ENCODE data around the gene DLX4.

The DLX4 gene

DNA sequence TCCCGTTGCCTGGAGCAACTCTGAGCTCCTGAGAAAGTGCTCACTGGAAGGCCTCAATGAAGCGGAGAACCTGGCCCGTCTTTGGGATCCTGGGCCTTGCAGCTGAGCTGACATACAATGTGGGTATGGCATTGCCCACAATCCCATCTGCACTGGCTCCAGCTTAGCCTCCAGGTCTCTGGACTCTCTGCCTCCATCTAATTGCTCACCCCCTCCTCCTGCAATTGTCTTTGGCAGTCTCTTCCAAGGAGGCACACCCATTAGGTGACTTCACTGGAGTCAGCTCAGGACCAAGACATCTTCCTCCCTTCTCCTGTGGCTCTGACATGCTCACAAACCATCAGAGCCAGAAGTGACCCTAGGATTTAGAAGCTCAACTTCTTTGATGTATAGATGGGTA is 1.5 kb downstream of the DLX4 start:
- DNase-seq = no peak

DNA sequence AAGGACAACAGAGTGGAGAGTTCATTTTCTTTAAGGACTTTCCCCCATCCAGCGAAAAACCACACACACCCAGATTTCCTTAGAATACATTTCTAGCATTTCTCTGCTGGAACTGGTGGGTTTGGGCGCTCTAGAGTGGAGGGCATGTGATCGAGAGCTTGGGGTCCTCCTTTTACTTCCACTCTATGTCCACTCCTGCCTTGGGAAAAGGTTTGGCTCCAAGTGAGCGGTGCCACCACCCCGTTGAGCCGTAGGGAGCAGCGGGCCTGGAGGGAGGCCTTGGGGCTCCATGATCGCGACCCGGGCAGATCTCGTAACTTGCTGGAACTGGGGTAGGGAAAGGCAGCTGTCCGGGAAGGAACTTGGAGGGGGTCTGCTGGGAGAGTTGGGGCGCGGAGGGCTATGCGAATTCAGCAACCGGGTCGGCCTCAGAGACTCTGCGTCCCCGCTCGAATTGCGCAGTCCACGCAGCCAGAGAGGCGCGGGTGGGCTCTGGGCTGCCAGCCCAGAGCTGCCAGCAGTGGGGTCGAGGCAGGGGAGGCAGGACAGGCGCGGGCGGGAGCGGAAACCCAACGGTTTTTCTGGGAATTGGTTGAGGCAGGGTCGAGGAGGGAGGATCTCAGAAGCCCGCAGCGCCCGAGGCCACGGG is 2.3 kb downstream of the DLX4 start:
- peak; percentile 11 for DNase-seq

DNA sequence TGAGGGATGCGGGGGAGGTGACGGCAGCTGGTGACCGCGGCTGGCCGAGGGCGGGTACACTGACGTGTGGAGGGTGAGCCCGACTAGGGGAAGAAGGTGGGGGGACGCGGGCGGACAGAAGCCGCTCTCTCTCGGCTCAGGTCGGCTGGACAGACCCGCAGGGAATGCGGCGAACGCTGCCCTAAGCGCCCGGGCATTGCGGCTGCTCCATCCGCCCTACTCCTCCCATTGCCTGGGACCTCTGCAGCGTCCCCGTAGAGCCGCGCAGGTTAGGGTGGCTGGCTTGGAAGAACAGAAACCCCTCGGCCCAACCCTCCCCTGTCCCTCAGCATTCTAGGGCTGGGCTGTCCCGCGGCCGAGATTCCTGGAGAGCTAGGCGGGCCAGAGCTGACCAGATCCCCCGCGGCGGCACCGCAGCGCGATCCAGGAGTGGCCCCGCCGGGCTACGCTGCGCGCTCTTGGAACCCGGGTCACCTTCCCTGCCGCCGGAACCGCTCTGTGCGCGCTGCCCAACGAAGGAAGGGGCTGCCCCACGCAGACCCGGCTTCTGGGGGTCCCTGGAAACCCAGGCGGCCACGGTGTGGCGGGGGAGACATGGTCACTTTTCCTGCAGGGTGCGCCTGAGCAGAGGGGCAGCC is 3.0 kb downstream of the DLX4 start:
- no peak for DNase-seq

DNA sequence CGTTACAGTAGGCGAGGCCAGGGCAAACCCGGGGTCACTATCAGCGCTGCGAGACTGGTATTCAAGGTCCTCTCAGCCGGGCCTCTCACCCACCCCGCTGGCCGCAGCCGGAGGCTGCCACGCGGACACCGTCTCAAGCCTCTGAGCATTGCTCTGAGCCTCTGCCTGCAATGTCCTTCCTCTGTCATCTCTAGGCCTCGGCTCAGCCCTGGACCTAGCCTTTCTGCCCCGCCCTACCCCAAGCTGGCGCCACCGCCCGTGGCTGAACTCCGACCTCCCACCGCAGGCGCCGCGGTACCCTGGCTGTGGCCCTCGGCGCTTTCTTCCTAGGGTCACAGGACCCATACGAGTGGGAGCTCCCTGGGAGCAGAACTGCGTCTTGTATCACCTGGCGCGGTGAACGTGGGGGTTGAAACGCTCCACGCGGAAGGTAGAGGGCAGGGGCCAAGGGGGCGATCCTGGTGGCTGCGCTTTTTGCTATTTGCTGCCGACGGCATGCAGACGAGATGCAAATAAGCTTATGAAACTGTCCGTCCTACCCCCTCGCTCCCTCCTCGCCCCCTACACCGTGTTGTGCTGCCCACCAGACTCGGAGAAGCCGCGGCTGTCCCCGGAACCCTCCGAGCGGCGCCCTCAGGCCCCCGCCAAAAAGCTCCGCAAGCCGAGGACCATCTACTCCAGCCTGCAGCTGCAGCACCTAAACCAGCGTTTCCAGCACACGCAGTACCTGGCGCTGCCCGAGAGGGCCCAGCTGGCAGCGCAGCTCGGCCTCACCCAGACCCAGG is 3.7 kb downstream of the DLX4 start:
- no peak for DNase-seq

DNA sequence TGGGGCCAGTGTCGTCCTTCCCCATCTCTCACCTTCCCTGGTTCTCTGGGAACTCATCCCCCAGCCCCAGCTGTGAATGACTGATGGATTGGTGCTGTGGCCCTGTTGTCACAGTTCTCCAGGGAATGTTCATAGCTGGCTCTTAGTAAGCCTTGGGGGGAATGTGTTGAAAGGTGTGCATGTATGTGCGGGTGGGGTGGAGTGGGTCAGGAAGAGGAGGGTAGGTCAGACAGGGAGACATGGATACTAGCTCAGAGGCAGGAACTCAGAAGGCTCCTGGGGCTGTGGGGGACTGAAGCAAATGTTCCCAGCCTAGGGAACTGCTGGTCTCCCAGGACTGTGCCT is 4.3 kb downstream of the DLX4 start:
- no peak for DNase-seq

DNA sequence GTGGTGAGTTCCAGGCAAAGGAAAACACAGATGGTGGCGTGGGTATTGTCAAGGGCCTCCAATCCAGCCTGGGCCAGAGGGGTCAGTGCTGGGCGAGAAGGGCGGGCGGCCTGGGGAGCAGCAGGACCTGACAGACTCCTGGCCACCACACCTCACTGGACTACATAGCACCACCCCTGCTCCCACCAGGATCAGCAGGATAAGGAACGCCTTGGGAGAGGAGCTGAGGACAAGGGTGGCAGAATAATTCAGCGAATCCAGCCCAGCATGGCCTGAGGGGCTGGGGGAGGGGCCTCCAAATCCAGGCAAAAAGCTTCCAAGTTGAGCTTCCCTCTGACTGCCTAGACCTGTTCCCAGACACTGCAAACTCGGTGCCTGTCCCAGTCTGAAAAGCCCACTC is 6.5 kb downstream of the DLX4 start:
- no peak for DNase-seq

DNA sequence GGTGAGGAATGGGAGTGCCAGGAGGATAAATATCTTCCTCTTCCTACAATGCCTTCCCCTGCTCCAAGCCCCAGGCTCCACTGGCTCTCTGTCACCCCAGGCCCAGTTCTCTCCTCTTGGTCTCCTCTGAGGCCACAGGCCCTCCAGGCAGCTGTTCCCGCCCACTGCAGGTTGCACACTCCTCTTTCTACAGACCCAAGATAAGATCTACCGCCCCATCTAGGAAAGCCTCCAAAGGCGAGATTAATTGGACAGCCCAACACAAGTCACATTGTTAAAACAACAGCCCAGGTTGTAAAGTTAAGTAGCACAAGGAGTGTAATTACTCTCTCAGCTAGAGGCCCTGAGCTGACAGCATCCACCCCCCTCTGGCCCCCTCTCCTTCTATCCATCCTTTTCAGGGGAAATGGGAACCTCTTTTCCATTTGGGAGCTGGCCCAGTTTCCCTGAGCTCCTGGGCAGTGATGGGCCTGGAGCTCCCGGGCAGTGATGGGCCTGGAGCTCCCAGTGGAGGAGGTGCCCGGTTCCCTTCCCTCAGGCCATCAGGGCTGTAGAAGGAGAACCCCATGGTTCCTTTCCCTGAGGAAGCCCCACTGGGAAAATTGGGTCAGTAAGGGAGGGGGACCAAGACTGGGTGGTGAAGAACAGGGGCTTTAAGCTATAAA is 7.3 kb downstream of the DLX4 start:
- peak; percentile 49 for DNase-seq

DNA sequence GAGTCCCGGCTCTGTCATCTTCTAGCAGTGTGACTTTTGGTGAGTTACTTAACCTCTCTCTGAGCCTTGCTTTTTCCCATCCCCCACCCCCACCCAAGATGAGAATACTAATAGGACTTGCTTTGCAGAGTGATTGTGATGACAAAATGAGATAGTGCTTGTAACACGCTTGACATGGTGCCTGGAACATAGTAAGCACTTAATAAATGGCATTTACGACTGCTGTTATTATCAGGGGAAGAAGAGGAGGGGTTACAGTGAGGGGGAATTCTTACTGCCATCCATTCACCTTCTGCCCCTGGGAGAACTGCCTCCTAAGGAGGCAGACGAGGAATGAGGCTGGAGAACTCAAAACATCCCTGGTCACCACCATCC is 7.8 kb downstream of the DLX4 start:
- no peak for DNase-seq

DNA sequence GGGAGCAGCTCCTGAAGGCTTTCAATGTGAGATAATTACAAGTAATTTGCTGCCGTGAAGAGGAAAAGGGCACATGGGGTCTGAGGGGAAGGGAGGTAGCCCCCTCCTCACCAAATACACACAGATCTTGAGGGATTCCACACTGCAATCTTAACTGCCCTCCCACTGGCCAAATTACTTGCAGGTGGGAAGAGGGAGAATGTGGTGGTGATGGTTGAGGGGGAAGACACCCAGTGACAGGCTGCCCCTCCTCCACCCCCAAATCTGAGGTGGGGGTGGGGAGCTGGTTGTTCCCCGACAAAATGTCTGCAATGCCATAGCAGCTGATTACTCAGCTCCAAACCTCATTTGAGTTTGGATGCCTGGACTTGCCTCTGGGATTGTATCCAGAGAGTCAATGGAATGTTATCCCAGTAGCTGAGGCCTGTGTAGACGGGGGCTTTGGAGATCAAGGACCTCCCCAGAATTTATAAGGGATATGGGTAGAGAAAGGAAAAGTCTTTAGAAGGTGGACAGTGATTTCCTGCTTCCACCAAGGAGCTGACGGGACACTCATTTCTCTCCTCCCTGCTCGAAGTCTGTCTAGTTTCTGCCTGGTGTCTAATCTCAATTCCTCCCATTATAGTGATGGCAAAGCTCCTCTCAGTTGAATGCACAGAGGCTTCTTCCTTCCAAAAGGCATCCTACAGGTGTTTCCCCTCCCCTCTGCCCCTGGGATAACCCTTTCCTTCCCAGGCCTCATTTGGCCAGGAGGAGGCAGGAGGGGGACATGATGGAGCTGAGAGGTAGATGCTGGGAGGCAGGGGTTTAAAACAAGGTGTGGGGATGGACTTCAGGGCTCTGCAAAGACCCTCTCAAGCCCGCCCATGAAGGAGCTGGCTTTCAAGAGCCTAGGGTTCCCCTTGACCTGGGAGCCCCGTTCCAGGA is 8.7 kb downstream of the DLX4 start:
- no peak for DNase-seq

DNA sequence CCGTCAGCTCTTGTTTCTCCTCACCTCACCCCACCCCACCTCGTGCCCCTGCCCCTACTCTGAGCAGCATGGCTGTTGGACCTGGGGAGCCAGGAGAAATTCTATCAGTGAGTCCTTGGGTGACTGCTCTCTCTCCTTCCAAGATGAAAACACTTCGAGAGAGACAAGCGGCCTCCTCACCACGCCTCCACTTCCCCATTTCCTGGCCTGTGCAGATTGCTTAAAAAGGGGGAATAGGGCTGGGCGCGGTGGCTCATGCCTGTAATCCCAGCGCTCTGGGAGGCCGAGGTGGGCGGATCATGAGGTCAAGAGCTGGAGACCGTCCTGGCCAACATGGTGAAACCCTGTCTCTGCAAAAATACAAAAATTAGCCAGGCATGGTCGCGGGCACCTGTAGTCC is 9.5 kb downstream of the DLX4 start:
- DNase-seq = no peak

DNA sequence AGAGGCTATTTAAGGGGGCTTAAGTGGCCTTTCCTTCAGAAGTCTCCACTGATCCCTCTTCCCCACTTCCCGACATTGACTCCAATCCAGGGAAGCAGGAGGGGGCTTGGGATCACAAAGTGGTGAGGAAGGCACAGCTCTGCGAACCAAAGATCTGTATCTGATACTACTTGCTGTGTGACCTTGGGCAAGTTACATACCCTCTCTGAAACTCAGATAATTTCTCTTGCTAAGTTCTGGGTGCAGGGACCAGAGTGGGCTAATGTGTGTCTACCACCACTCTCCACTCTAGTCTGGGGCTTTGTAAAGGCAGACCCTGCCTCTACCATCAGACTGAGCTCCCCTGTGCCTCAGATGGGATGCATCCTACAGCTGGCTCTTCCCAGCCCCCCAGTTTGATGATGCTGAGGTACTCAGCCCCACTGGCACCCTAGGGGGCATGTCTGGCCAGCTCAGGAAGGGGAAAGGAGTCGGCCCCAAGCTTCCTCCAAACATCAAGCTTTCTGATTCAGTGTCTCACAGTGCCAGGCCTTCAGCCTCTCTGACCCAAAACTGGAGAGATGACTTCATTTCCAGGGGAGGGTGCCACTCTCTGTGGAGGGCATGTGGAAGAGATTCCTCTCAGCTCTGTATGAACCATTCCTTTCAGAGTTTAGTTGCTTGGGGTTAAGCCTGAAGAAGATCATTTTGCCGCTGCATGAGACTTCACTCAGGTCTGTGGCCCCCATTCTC is 10.9 kb downstream of the DLX4 start:
- no peak for DNase-seq

DNA sequence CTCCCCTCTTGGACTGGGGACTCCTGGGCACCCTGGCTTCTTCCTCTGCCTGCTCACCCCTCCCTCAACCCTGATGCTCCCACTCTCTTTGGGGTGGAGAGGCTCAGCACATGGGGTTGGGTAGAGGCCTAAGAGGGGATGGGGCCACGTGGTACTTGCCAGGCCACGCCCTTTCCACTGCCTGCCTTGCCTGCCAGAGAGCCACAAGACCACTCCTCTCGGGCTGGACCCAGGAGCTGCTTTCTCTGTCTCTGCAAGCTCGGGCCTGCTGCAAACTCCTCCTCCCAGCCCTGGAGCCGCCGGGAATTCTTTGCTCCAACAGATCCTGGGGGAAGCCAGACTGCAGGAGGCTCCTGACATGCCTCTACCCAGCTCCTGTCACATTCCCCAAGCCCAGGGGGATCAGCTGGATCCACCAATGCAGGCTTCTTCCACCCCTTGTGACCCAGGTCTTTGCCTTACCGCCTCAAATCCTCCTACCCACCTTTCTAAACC is 11.8 kb downstream of the DLX4 start:
- no peak for DNase-seq

DNA sequence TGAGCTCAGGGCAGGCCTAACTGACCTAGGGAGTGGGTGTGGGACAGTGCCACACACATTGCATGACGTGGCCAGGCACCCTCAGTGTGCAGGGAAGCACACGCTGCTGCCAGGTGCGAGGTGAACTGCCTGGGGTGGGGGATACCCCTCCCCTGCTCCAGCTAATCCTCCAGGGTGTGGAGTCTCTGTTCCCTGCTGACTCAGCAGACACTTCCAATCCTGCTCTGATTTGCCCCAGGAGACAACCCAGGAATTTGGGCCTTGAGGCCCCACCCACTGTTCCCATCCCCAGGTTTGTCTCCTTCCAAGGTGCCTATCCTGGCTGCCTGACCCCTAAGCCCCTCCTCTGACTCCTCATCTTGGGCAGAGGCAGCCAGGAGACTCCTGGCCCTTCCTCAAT is 15.3 kb downstream of the DLX4 start:
- DNase-seq = no peak

DNA sequence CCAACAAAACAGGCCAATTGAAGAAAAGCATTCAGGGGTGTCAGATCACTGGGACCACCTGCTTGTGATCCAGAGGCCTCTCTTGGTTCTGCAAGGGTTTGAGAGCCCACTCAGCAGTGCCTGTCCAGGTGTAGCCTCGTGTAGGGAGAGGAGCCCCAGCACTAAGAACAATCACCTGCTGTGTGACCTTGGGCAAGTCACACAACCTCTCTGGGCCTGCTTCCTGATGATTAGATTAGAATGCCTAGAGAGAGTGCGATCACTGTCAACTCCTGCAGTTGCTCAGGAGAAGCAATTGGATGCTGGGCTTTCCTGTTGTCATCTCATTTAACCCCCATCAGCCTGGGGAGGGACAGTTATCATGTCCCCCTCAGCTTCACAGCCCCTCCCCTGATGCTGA is 15.8 kb downstream of the DLX4 start:
- DNase-seq = no peak

DNA sequence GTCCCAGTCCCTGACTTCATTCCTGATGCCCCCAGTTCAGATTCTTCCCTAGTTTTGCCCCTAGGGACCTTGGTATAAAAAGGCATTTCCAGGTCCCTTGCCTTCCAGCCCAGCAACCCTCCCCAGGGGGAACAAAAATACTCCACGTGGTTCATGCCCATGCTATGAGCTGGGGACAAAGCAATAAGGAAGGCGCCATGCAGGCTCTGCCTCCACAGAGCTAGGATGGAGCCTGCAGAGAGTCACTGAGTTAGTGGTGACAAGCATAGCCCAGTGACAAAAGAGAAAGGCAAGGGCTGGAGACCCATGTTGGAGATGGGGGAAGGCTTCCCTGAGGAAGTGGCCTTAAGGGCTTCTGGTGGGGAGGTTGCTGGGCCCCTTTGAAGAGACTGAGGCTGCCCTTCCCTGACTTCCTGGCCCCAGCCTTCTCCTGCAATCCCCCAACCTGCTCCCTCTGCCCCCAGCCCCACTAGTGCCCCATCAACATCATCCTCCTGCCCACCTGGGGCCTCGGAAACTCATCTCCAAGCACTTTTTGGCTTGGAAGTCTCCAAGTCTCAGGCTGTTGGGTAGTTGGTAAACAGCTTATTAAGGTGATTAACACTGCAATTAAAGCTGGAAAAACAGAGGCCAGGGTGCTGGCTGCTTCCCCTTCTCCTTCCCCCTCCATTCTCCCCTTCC is 16.5 kb downstream of the DLX4 start:
- DNase-seq = no peak

DNA sequence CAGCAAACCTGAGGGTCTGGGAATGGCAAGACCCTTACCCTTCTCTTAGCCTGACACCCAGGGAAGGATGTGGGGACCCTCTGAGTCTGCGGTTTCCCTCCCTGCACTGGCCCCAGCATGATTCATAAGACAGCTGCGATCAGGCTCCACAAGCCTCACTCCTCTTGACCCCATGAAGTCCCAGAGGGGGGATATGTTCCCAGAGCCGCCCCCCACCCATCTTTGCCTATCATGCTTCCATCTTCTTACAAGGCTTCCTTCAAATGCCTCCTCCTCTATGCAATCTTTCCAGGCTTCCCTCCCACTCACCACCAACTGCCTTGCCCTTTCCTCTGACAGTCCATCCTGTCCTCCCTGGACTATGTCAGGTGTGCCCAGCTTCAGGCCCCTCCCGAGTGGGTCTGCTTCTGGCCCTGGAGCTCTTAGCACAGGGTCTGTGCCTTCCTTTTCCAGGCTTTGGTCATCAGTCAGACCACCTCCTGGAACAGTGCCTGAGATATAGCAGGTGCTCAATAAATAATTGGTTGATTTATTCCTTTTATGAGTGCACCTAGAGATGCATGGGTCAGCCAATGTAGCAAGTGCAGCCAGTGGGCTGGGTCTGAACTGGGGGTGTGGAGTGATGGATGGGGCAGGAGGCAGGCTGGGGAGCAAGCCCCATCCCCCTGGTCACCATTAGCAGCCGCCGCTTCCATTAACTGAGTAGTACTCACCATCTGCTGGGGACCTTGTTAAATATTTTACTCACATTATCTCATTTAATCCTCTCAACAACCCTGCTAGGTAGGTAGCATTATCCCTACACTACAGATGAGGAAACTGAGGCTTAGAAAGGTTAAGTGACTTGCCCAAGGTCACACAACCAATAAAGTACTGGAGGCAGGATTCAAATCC is 17.7 kb downstream of the DLX4 start:
- DNase-seq = no peak

DNA sequence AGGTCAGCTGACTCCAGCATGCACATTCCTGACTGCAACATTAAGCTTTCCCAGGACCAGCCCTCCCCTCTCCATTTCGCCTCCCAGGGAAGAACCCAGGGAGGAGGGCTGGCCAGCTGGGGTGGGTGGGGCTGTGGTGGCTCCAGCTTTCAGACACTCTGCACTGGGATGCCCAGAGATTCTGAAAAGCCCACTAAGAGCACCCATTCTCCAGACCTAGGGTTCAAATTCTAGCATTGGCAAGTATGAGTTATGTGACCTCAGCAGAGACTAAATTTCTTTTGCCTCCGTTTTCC is 18.2 kb downstream of the DLX4 start:
- no peak for DNase-seq

DNA sequence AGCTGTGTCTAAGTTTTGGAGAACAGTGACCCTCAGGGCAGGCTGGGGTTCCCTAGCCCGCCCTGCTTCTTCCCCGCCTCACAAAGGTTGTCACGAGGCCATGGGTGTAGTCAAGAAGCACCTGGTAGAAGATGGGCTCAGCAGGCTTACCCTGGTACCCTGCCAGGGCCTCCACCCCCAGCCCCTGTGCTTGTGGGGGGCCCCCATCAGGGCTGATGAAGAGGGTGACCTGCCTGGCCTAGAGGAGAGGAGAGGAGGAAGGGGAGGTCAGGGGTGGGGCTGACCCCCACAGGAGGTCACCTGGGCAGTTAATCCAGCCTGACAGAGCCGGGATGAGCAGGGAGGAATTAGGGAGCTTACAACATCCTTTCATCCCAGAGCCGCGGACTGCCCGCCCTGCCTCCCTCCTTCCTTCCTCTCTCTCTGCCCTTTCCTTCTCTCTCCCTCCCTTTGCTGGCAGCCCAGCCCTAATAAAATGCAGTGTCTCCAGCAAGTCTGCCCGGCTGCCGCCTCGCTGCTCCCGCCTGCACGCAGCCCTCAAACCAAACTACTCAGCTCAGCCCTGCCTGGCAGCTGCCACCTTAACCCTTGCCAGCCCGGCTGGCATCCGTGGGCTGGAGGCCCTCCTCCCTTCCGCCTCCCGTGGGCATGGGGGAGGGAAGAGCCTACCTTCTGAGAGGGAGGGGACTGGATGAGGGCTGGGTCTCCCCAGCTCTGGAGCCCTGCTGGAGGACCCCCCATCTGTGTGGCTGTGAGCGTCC is 18.9 kb downstream of the DLX4 start:
- DNase-seq = no peak

DNA sequence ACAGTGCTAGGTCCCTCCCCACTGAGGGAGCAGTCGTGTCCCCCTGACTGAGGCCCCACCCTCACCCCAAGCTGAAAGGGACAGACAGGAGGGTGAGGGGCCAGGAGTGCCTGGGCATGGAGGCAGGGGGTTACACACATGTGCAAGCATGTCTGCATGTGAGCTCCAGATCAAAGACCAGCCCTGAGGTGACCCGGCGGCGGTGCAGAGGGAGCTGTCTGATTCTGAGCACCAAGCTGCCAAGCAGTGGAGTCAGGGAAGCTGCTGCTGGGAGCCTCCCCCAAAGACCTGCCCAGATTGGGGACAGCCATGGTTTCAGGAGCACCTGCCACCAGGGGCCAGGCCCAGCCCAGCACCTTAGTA is 20.5 kb downstream of the DLX4 start:
- no peak for DNase-seq

DNA sequence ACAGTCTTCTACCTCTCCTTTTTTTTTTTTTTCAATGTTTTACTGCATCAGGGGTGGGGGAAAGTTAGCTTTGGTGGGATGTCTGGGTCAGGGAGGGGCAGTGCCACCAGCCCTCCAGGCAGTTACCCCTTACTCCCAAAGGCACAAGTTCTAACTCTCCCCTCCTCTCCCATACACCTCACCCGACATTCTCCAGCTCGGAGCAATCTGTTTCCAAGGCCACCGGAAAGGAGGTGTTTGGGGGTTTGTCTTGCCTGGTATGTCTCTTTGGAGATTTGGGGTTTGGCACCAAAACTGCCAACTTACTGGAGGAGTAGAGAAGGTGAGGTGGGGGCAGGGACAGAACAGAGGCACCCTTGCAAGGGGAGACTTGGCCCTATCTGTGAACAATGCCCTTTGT is 21.3 kb downstream of the DLX4 start:
- no peak for DNase-seq
